GM12873 (cell line): ENCODE measurements around the gene KDM3B.

Experiments
- TF ChIP-seq, protein P1 (sequence below): IDR thresholded peaks from 2 replicates; pipeline ENCODE4 v1.5.1; 2012; ENCODE audit warnings: low read depth, mild to moderate bottlenecking, moderate library complexity, low read length, control low read depth; ENCODE audit not compliant: insufficient read depth; ENCODE audit errors: missing control alignments

KDM3B gene

DNA sequence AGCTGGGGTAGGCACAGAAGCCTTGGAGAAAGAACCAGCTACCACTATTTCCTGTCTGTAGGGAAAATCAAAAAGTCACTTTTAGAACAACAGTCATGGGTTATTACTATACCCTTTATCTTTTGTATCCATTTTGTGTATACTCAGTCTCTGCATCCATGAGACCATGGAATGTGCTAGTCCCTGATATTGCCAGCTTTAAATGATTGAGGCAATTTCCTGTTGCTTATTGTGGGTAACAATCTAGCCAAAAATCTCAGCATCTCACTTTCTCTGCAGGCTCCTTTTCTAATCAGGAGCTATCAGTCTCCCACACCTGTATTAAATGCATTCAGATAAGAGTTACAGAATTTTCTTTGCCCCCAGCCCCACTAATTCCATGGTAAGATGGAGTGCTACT is 968 bp upstream of the KDM3B start:
- TF ChIP-seq, protein P1, sequence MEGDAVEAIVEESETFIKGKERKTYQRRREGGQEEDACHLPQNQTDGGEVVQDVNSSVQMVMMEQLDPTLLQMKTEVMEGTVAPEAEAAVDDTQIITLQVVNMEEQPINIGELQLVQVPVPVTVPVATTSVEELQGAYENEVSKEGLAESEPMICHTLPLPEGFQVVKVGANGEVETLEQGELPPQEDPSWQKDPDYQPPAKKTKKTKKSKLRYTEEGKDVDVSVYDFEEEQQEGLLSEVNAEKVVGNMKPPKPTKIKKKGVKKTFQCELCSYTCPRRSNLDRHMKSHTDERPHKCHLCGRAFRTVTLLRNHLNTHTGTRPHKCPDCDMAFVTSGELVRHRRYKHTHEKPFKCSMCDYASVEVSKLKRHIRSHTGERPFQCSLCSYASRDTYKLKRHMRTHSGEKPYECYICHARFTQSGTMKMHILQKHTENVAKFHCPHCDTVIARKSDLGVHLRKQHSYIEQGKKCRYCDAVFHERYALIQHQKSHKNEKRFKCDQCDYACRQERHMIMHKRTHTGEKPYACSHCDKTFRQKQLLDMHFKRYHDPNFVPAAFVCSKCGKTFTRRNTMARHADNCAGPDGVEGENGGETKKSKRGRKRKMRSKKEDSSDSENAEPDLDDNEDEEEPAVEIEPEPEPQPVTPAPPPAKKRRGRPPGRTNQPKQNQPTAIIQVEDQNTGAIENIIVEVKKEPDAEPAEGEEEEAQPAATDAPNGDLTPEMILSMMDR, result no peak

DNA sequence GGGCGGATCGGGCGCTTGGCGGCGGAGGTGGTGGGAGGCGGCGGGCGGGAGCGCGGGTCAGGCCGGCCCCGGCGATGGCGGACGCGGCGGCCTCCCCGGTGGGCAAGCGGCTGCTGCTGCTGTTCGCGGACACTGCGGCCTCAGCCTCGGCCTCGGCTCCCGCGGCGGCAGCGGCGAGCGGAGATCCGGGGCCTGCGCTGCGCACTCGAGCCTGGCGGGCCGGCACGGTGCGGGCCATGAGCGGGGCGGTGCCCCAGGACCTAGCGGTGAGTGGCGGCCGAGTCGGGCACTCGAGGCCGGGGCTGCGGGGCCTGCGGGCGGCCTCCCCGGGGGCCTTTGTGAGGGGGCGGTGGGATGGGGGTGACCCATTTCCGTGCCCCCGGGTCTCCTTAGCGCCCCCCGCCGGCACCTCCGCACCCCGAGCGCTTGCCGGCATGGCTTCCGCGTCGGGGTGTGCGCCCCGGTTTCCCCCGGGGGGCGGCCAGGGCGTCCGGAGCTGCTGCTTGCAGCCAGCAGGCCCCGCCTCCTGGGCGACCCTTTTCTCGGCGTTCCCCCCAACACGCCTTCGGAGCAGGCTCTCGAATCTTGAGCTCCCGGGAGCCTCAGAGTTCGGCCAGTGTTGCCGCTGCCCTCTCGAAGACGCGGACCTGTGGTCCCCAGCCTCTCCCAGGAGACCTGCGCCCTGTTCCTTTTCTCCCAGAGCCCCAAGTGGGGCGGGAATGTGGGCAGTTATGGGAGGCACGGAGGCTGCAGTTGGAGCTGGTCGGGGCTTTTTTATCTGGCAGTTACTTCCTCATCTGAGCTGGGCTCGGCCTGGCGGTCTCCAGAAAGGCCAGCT is 456 bp downstream of the KDM3B start:
- TF ChIP-seq, protein P1, result peak; percentile 46

DNA sequence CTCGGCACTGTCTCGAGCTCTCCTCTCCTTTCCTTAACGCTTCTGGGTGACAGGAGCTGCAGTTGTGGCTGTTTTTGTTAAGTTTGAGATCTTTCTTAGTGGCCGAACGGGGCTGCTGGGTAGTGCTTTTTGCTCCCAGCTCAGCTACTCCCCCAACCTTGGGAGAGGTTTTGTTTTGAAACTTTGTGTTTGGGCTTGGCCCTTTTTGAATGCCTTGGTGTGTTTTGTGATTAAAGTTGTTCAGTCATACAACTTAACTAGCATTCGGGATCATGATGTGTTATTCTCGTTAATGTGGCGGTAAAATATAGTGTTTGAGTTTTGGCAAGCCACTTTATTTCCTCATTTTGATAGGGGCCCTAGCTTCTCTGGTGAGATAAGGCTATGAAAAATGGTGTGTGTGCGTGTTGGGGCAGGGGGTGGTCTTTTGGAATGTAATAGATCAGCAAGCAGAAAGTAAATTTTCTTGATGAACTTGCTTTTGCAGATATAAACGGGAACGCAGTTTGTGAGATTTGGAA is 1.1 kb downstream of the KDM3B start:
- TF ChIP-seq, protein P1, result no peak

DNA sequence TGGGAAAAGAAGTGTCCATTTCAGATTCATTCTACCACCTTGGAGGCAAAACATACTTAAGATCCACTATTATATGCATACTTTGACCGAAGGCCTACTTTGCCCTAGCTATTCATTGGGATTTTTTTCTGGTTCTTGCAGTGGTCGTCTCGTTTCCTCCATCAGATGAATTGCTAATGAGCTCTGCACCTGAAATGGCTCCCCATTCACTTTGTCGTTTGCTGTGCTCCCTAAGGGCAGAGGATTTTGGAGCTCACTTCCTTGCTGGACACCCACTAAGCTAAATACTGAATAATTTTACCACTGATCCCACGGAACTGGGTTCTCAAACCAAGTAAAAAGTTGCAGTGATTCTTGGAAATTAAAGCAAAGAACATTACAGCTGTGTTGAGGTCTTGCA is 1.9 kb downstream of the KDM3B start:
- TF ChIP-seq, protein P1, result no peak

DNA sequence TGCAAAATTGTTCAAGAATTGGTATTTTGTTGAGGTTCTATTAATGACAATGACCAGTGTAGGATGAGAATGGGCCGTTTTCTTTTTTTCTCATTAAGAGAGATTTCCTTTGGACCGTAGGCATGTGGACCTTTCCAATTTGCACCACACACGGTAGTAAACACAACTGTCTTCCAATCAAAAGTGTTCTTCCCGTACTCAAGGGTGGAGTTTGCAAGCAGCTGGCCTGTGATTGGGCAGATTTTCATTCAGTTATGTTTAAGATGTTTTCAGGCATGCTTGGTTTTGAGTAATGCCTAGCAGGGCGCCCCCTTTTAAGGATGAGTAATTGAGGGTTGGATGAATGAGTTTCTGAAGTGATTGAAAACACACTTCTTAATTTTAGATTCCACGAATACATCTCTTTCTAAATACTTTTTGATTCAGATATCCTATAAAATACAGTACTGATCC is 2.5 kb downstream of the KDM3B start:
- TF ChIP-seq, protein P1, result peak; percentile 19

DNA sequence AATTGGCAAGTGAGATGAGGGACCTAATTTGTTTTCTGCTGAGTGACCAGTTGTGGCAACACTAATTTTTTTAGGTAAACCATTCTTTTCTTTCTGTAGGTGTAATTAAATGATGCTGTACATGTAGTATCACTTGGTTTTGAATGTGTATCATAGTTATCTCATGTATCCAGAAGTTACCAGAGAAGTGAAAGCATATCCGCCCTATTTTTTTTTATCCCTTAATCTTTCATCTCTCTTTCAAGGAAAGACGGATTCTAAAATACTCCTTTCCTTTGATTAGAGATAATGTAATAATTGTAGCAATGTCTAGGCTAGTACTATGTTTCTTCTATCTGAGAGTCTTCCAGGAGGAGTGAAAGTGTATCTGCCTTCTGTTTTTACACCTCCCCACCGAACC is 7.1 kb downstream of the KDM3B start:
- TF ChIP-seq, protein P1, result no peak

DNA sequence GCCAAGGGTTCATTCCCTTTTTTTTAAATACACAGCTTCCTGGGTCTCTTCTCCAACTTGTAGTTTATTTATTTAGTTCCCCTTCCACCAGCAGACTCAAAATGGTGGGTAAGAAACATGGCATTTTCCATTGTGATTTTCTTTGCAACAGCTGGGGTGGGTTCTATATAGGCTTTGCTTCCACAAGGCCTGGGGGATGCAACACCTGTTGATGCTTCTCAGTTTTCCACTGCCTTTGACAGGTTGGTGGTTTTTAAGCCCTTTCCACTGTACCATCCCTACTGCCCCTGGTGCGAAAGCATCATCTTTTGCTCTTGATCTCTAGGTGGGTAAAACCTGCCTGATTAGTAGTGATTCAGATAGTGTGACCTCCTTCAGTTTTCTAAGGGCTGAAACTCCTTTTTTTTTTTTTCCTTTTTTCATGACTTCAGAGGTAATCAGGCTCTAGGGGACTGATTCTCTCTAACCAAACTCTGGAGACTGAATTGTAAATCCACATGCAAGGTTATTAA is 8.5 kb downstream of the KDM3B start:
- TF ChIP-seq, protein P1, result no peak
